Astrocyte of the hippocampus (primary cell): ENCODE measurements around the gene CDH4.

Experiments
- DNase-seq: peaks from one replicate; pipeline ENCODE4 v3.0.0; 2011; ENCODE audit warnings: low read depth, low spot score

The CDH4 gene

DNA sequence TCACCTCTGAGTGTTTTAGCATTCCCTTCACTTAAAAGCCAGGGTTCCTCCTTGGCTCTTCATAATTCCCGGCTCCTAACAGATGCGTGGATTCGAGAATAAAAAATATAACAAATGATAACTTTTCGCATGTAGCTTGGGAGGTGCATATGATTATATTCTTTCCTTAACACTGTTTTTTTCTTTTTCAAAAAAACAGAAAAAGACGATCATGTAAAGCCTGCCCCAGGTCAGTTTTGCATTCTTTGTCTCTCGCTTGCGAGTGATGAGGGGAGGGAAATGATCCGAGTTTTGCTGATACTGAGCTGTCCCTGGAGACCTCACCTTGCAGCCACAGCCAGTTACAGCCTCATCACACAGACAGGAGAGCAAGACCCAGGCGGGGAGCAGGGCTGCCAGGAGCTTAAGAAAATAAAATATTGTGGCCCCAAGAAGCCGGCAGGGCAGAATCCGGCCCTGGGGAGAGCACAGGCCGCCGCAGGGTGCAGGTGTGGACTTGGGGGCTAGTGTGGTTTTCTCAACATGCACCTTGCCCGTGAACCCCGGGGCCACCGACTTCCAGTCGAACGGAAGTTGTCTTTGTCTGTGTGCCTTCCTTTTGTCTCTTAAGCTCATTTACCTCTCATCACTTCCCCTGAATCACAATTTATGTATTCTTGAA is 511.8 kb downstream of the CDH4 start:
- no peak for DNase-seq

- no peak for DNase-seq
Measured at GRCh38 chr20:61764471-61765025, 512.5 kb downstream of the CDH4 start.

GRCh38 chr20:61765081-61765870 is 513.2 kb downstream of the CDH4 start:
- DNase-seq, result no peak

DNA sequence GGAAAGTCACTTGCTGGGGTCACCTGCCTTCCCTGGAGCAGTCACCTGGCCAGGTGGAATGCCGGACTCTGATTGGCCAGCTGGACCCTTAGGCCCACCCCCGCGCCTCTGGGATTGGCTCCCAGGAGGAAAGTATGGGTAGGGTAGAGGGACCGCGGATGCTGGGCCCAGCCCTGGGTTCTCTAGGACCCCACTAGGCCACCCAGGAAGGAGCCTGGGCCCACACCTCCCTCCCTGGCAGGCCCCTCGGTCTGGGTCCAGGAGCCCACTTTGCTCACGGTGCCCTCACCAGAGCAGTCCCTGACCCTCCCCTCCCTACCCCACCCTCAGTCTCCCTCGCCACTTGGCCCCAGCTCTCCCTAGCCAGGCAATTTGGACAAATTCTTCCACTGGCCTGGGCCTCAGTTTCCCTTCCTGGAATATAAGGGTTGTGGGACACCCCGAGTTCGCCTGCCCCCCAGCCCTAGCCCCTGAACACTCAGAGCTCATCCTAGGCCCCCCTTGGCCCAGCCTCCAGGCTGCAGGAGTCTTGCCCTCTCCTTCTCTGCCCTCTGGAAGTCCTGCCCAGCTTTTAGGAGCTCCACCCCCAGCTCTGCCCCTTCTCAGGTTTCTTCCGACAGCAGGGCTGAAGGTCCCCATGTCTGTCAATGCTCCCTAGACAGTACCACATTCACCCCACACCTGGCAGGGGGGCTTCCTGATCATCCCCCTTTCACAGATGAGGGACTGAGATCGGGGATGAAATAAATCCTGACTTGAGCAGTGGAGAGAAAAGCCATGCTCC is 514.0 kb downstream of the CDH4 start:
- DNase-seq, result no peak

GRCh38 chr20:61766921-61767610 is 515.0 kb downstream of the CDH4 start:
- no peak for DNase-seq

- no peak for DNase-seq
Measured at GRCh38 chr20:61767761-61768494, 515.9 kb downstream of the CDH4 start.

- no peak for DNase-seq
Measured at GRCh38 chr20:61768571-61769285, 516.7 kb downstream of the CDH4 start.

- no peak for DNase-seq
Measured at GRCh38 chr20:61769286-61769832, 517.3 kb downstream of the CDH4 start.

DNA sequence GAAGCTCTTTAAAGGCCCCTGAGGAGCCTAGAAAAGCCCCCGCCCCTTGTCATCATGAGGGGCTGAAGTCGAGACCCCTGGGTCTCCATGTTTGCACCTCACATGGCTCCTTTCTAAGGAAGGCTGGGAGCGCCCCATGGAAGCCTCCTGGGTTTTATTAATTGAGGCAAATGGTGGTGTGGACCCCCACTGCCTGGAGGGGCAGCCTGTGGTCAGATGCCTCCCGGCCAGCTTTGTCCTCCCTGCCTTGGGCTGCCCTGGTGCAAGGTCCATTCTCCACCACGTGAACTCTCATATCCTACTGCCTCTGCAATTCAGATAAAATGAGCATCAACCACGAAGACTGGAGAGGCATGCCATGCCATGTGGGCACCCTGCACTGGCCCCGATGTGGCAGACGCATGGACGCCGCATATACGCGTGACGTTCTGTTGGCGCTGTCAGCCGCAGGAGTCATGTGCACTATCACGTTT is 518.1 kb downstream of the CDH4 start:
- DNase-seq, result no peak

DNA sequence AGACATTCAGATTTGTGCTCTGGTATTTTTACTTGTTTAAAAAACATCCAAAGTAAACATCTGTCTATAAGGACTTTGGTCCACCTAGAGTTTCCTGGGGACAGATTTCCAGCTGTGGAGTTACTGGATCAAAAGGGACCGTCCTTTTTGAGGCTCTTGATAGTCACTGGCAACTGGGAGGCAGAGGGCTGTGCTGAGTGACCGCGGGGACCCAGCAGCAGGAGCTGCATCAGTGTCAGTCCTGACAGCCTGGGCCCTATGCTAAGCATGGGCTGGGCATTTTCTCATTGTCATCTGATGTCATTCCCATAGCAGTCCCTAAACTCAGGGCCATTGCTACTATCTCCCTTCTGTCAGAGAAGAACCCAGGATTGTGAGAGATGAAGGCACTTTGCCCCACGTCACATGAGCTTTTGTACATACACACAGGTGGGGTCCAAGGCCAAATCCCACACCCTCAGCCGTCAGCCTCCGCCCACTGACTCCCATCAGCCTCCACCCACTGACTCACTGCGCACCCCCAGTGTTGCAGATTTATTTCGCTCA is 519.8 kb downstream of the CDH4 start:
- DNase-seq, result no peak

DNA sequence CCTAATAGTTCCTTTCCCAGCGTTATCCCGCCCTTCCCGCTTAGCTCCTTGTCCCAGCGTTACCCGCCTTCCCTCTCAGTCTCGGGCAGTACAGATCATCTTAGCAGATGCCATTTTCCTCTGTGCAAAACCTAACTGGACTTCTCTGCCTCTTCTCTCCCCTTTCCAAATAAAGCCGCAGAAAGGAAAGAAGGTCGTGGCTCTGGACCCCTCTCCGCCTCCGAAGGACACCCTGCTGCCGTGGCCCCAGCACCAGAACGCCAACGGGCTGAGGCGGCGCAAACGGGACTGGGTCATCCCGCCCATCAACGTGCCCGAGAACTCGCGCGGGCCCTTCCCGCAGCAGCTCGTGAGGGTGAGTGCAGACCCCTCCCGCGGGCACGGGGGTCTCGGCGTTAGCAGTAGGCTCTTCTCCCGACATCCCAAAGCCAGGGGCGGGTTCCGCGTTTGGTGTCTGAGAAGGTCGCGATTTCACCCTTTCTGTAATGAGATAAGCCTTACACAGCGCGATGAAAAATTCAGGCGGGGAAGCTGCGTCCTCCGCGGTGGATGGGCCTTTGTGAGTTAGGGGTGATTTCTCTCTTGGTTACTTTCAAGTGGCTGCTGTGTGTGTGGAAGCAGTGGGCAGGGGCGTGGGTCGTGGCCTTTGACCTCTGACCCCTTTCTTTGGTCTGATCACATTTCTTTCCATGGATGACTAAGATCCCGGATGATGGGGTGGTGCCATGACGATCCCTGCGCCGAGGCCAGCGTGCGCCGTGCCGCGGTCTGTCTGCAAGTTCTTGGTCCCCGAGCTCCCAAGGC is 521.0 kb downstream of the CDH4 start:
- no peak for DNase-seq

DNA sequence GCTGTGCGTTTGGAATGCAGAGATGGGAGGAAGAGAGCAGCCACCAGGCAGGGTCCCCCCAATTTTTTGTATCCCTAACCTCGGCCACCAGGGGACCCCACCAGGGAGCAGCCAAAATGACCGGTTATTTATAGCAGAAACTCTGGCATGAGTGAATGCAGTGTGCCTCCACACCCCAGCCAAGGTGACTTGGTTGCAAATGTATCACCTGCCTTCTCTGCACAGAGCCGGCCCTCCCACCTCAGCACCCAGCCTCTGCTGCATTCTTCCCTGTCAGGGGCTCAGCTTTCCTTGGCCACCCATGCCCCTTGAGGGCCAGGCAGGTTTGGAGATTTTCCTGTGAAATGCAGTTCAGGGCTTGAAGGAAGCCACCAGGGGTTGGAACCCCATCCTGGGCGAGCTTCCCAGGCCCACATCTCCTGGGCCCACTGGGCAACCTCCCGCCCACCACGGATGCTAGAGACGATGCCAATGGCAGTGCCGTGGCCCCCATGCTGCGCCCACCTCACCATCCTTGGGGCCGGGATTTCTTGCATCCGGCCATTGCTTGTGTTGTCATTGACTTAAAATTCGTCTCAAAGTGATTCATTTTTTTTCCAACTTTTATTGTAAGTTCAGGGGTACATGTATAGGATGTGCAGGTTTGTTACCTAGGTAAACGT is 522.0 kb downstream of the CDH4 start:
- no peak for DNase-seq

GRCh38 chr20:61775423-61775822 is 523.4 kb downstream of the CDH4 start:
- no peak for DNase-seq

GRCh38 chr20:61776491-61777075 is 524.5 kb downstream of the CDH4 start:
- DNase-seq, result no peak

DNA sequence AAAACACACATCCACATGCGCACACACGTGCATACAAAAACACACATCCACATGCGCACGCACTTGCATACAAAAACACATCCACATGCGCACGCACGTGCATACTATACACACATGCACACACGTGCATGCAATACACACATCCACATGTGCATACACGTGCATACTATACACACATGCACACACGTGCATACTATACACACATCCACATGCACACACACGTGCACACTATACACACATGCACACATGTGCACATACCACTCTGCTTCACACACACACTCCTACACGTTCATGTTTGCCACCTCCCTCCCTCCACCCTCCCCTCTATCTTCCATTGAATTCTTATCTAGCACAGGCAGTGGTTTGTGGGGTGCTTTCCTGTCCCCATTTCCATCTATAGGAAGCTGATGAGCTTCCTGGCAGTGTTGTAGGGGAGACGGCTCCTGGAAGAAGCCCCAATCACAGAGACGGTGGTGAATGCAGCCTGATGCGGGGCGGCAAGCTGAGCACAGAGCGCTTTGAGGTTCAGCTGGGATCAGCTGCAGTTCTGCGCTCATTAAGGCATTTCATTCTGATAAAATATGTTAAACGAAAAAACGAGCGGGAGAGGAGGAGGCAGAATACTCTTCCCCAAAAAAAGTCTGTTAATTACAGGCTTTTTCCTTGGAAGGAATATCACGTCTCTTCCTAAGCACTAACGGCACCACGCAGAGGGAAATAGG is 525.9 kb downstream of the CDH4 start:
- no peak for DNase-seq

DNA sequence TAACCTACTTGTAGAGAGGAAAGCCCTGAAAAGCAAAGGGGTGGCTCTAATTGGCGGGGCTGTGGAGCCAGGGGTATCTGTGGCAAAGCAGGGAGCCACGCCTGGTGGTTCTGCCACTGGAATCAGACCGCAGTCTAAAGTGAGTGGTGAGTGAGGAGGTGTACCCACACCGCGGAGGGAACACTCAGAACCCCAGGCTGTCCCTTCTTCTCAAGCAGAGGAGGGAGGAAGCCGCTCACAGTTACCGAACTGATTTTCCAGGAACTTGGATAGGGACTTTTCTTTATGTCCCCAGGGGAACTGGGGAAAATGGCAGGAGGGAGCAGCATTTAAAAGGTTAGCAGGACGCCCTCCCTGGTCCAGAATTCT is 526.4 kb downstream of the CDH4 start:
- DNase-seq, result no peak
